ENCODE results near the gene MLPH. TPM values are rescaled to one million over a fixed set of nuclear protein-coding genes. Genes with fewer than 3 reads are reported as not detected.

MLPH gene
- total RNA-seq, 1 donor: 0.54 TPM

GRCh38 chr2:237515621-237516275, 28.7 kb downstream of the MLPH start:
- DNase-seq (ENCODE audit: low read depth in 2 of 3, low spot score in 2 of 3): no peak

- DNase-seq (ENCODE audit: low read depth in 2 of 3, low spot score in 2 of 3): no peak
Observed at GRCh38 chr2:237517163-237517562, 30.1 kb downstream of the MLPH start.

GRCh38 chr2:237517990-237518389, 30.9 kb downstream of the MLPH start:
- no peak for DNase-seq (ENCODE audit: low read depth in 2 of 3, low spot score in 2 of 3)

GRCh38 chr2:237519506-237520245, 32.6 kb downstream of the MLPH start:
- no peak for DNase-seq (ENCODE audit: low read depth in 2 of 3, low spot score in 2 of 3)

- DNase-seq (ENCODE audit: low read depth in 2 of 3, low spot score in 2 of 3): no peak
Observed at GRCh38 chr2:237520290-237520689, 33.2 kb downstream of the MLPH start.

- no peak for DNase-seq (ENCODE audit: low read depth in 2 of 3, low spot score in 2 of 3)
Observed at GRCh38 chr2:237524631-237525030, 37.6 kb downstream of the MLPH start.

GRCh38 chr2:237525559-237526157, 38.6 kb downstream of the MLPH start:
- DNase-seq (ENCODE audit: low read depth in 2 of 3, low spot score in 2 of 3): no peak

GRCh38 chr2:237527233-237527632, 40.2 kb downstream of the MLPH start:
- no peak for DNase-seq (ENCODE audit: low read depth in 2 of 3, low spot score in 2 of 3)

- no peak for DNase-seq (ENCODE audit: low read depth in 2 of 3, low spot score in 2 of 3)
Observed at GRCh38 chr2:237527766-237528165, 40.7 kb downstream of the MLPH start.

- no peak for DNase-seq (ENCODE audit: low read depth in 2 of 3, low spot score in 2 of 3)
Observed at GRCh38 chr2:237529452-237530402, 42.7 kb downstream of the MLPH start.

- DNase-seq (ENCODE audit: low read depth in 2 of 3, low spot score in 2 of 3): no peak
Observed at GRCh38 chr2:237530472-237531433, 43.7 kb downstream of the MLPH start.

GRCh38 chr2:237532160-237532559, 45.1 kb downstream of the MLPH start:
- no peak for DNase-seq (ENCODE audit: low read depth in 2 of 3, low spot score in 2 of 3)

- no peak for DNase-seq (ENCODE audit: low read depth in 2 of 3, low spot score in 2 of 3)
Observed at GRCh38 chr2:237533668-237534161, 46.7 kb downstream of the MLPH start.

GRCh38 chr2:237534380-237534779, 47.3 kb downstream of the MLPH start:
- DNase-seq (ENCODE audit: low read depth in 2 of 3, low spot score in 2 of 3): no peak

- no peak for DNase-seq (ENCODE audit: low read depth in 2 of 3, low spot score in 2 of 3)
Observed at GRCh38 chr2:237535385-237536082, 48.5 kb downstream of the MLPH start.

- no peak for DNase-seq (ENCODE audit: low read depth in 2 of 3, low spot score in 2 of 3)
Observed at GRCh38 chr2:237536083-237536415, 49.0 kb downstream of the MLPH start.

GRCh38 chr2:237536617-237537016, 49.6 kb downstream of the MLPH start:
- DNase-seq (ENCODE audit: low read depth in 2 of 3, low spot score in 2 of 3): no peak

- no peak for DNase-seq (ENCODE audit: low read depth in 2 of 3, low spot score in 2 of 3)
Observed at GRCh38 chr2:237538001-237538720, 51.1 kb downstream of the MLPH start.

Data from hematopoietic multipotent progenitor cell (in vitro differentiated cells).